HG02588 (cell line): ENCODE data around the gene SP5.
"Not testable (repeated sequence)": the region's sequence is repeated elsewhere in the genome, so short reads cannot be mapped to it uniquely, and the experiment has no call there.

Source experiments
- ATAC-seq: cut with Tn5 transposase; IDR thresholded peaks from one replicate; pipeline ENCODE4 v1.9.1; 2021; ENCODE audit warnings: mild to moderate bottlenecking, moderate library complexity; ENCODE audit not compliant: unreplicated experiment

Gene SP5

DNA sequence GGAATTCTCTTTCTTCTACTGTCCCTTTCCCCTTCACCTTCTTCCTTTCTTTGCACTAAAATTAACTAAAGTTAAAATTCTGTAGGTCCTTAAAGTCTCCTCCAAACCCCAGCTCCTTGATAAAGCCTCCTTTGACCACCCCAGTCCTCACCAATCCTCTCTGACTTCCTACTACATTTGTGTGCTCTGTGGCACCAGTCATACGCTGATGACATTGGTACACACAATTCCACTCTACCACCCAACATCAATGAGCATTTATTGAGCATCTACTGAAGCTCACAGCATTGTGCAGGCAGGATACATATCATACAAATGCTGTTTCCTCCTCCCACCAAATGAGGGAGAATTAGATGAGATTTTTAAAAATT, 4.5 kb upstream of the SP5 start:
- ATAC-seq, result no peak

DNA sequence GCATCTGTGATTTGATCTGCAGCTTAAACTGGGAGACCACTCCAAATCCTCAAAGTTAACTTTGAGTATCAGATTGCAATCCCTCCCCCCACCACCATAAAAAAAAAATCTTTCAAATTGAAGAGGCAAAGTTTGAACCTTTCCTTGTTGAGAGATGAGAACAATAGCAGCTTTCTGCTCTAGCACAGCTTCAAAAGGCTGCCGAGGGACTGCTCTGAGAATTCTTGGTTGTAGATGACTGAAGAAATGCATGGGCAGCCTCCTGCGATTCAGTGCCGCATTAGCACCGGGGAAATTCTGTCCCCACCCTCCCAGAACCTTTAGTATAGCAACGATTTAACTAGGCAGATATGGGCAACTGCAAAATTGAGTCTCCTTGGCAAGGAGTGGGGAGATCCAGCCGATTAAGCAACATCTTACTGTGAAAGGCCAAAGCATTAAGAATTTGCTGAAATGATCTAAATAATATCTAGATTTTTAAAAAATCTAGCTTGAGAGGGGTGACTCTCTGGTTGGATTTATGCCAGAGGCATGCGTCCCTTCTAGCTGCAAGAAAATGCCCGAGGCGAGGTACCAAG, 3.9 kb upstream of the SP5 start:
- no peak for ATAC-seq

DNA sequence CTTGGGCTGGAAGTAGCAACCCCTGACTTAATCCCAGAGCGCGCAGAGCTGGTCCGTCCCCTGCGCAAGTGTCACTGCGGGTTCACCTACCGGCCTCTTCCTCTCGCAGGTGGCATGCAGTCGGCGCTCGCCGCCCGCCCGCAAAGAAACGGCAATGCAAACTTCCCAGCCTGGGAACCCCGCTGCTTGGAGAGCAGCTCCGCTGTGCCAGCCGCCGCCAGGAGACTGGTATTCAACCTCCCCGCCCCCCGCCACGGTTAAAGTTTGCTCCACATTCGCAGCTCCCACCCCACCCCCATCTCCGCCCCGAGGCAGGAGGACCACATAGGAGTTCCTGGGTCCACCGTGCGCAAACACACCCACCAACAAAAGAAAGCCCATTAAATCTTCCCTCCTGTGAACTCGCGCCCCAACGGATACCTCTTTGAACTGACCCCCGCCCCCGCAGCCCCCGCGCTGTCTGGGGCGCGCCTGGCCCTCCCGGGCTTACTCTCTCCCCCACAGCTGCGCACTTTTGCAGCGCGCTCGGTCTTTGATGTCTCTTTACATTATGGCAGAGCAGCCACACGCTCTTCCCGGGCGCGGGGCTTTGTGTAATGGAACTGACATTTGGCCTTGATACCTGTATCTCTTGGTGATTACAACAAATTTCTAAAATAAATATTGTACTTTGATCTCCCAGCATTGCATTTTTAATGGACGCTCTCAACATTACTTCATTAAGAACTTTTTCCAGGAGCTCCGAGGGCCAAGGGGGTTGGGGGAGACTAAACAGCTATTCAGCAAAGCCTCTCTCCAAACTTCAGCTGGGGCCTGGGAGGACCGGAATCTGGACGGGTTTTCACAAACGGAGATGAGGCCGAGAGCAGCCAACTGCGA, 3.1 kb upstream of the SP5 start:
- no peak for ATAC-seq

DNA sequence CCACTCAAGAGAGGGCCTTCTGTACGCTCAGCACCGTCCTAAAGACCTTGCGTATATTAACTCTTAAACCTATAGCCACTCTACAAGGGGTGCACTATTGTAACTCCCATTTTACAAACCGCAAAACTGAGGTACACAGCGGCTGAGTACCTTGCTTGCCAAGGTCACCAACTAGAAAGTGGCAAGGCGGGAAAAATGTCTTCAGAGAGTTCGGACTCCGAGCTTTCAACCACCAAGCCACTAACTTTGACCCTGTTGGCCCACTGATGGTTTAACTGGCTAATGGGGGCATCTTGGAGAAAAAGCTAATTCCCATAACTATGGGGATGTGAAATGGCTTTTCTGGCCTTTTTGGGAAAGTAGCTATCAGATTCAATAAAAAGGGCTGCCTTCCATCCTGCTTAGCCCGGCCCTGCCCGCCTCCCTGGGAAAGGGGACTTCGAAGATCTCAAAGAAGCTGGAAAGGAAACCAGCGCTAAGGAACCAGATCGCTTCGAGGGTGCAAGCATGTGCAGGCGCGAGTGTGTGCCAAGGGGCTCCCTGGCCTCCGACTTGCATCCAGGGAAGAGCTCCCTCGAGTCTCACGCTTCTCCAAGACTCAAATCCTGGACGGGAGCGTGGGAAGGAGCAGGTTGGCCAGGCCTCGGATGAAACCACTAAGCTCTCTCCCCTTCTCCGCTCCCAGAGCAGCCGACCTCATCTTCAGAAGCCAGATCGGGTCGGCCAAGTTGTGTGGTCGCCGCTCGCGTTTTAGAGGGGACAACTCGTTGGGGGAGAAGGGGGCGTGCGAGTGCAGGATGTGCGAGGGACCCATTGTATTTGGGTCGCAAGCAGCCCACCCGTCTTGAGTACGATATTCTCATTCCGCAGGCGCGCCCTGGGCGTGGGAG, 2.2 kb upstream of the SP5 start:
- no peak for ATAC-seq

DNA sequence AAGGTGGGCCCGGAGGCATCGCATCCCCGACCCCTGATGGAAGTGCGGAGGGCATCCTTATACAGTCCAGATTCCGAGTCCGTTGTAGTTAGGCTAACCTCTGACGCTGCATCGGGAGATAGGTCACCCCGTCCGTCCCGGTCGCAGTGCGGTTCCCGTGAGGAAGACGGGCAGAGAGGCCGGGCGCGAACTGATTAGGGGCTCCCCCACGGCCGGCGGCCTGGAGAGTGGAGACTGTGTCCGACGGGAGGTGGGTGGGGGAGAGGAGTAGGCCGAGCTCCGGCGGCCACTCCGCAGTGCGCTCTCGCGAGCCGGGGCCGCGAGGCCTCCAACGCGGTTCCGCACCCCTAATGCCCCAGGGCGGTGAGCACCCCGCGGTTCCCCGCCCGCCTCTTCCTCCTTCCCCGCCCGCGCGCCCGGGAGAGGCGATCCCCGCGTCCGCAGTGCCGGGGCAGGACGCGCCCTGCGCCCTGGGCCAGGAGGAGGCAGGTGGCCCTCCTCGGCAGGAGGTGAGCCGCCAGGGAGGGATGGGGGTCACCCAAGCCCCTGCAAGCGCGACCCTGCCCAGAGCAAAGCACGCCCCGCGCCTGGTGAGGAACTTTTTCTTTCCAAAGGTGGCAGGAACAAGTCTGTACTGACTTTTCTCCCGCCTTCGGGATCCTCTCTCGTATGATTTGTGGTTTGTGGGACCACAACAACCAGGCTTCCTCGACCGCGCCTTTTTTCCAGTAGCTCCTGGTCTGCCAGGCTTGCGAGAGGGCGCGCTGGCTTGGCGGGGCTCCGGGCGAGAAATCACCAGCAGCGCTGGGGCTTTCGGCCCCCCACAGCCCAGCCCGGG, 1.4 kb upstream of the SP5 start:
- no peak for ATAC-seq

DNA sequence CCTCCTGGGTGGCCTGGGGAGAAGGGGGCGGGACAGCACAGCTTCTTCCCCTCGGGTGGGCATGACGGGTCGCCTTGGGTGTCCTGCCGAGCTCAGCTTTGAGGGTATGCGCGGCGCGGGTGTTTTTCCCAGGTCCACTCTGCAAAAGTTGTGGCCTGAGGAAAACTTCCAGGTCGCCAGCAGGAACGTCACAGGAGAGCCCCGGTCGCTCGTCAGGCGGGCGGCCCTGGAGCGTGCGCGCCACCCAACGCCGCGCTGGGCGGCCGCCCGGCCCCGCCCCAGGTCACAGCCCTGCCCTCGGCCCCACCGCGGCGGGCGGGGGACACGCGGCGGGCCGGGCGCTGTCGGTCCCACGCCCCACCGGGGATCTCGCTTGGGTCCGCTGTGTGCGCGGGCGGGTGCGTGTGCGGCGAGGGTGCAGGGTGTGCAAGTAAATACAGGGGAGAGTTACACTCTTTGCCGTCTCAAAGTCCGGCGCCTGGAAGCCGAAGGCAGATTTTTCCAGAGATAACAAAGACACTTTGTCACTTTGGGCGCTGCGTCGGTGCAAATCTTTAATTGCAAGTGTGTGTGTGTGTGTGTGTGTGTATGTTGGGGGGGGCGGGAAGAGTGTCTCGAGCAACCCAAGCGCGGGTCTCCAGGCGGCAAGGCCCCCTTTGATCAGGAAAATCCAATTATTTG, 616 bp upstream of the SP5 start:
- no peak for ATAC-seq

DNA sequence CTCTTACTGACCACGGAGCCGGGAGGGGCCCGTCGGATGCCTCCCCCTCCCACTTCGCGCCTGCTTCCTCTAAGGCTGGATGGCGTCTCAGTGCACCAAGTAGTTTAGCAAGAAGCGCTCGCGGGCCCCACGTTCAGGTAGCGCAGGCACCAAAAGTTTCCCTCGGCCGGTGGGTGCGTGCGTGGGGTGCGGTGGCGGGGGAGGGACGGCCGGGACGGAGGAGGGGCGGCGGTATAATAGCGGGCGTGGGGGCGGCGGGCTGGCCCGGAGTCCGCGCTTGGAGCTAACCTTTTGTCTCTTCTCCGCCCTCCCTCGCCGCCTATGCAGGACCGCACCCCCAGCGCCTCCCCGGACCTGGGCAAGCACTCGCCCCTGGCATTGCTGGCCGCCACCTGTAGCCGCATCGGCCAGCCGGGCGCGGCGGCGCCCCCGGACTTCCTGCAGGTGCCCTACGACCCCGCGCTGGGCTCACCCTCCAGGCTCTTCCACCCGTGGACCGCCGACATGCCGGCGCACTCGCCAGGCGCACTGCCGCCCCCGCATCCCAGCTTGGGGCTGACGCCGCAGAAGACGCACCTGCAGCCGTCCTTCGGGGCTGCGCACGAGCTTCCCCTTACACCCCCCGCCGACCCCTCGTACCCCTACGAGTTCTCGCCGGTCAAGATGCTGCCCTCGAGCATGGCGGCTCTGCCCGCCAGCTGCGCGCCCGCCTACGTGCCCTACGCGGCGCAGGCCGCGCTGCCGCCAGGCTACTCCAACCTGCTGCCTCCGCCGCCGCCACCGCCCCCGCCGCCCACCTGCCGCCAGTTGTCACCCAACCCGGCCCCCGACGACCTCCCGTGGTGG, 1.0 kb downstream of the SP5 start:
- ATAC-seq, result no peak

DNA sequence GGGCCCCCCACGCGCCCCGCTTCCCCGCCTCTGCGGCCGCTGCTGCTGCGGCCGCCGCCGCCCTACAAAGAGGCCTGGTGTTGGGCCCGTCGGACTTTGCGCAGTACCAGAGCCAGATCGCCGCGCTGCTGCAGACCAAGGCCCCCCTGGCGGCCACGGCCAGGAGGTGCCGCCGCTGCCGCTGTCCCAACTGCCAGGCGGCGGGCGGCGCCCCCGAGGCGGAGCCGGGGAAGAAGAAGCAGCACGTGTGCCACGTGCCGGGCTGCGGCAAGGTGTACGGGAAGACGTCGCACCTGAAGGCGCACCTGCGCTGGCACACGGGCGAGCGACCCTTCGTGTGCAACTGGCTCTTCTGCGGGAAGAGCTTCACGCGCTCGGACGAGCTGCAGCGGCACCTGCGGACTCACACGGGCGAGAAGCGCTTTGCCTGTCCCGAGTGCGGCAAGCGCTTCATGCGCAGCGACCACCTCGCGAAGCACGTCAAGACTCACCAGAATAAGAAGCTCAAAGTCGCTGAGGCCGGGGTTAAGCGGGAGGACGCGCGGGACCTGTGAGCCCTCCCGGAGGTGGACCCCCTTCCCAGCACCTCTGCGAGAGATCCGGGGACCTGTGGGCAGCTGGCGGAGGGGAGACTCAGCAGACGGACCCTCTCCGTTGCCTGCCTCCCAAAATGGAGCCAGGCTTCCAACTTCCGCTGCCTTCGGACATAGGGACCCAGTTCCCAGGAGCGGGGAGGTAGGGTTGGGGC, 1.9 kb downstream of the SP5 start:
- ATAC-seq, result no peak

DNA sequence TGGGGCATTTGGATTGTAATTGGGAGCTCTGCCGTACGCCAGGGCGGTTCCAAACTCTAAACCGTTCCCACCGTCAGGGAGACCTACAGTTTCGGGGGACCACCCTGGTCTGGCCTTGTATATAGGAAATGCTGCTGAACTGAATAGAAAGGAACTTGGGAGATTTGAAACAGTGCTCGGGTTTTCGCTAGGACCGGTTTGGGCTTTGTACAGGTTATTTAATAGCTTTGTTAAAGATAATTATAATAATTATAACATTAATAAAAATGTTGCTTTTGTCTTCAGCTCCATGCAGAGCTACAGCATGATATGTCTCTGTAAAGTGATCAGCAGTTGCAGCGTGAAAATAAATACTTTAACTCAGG, 2.4 kb downstream of the SP5 start:
- no peak for ATAC-seq

DNA sequence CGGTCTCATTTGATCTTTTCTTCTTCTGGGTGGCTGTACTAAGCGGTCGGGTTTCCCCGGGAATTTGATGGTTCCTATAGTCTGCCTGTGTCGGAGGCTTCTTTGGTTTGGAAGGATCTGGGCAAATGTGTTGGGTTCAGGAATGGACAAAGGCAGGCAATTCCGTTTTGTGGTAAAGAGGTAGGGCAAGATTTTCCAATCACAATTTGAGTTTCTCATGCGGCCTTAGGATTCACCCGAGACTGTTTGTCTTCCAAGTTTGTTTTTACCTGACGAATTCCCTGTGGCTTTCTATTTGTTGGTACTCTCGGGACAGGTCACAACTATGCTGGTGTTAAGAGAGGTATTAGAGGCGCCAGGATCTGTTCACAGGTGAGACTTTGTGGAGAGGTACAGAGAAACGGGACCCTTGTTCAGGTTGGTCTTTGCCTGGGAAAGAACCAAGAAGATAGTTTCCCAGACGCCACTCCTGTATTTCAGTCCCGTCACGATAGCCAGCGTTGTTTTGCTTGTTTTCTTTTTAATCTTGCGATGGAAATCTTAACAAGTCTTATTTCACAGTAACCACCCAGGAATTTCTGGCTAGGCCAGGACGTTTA, 3.0 kb downstream of the SP5 start:
- ATAC-seq, result no peak

DNA sequence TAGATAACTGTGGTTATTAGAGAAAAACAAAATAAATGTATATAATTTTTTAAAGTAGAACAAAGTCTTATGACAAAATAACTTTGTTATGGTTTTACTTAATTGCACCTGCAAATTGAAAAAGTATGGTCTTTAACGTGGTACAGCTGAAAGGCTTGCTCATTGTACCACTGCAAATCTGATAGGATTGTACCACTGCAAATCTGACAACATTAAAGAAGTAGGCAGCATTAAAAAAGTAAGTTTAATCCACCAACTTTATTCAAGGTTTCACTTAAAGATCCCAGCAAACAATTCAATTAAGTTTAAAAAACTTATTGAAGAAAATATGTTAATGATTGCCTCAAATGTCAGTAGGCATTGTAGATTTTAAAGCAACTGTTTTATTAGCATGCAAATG, 4.7 kb downstream of the SP5 start:
- no peak for ATAC-seq

DNA sequence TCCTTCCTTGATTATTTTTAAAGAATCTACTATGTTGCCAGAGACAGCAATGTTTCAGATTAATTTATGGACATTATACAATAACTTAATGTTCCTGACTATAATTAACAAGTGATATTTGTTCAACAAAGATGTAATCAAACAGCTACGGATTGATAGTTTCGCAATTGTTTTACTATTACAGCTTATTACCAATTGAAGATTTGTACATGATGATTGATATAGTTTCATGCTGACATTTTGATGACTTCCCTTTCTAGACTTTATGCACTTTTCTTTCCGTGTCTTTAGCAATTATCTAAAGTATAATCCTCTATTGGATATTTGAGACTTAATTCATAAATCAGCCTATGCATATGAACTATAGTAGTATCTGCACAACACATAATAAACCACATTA, 6.5 kb downstream of the SP5 start:
- no peak for ATAC-seq

DNA sequence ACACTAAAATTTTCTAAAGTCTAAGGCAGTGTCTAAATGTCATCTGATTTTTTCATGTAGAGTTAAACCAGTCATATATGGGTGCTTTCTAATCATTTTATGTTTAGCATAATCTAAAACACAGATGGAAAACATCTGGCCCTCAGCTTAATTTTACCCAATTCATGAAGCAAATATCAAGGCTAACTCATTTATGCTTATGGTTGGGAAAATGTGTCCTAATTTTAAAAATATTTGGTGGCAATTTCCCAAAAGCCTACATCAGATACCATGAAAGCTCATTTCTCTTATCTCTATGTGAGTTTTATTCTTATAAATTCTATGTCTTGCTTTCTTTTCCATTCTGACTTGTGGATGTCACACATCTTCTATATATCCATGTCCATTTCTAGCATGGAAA, 7.2 kb downstream of the SP5 start:
- ATAC-seq, result no peak

DNA sequence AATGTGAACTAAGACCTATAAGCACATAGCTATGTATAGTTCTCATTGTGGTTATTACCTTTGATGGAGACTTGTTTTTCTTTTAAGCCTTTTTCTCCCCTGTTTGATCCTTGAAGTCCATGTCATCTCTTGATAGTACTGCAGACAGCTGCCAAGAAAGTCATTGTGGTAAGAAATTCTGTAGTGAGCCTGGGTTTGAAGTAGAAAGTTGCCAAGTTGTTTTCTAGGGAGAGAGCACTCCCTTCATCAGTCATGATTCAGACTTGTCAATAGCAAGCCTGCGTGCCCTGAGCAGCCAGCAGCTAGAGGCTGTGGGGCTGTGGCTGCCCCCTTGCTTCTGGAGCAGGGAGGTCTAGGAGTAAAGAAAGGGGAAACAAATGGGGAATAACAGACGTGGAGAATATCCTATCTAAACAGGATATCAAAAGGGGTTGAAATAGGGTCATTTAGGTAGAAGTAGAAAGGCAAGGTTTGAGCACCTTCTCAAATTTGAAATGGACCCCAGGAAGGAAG, 8.4 kb downstream of the SP5 start:
- ATAC-seq, result no peak

DNA sequence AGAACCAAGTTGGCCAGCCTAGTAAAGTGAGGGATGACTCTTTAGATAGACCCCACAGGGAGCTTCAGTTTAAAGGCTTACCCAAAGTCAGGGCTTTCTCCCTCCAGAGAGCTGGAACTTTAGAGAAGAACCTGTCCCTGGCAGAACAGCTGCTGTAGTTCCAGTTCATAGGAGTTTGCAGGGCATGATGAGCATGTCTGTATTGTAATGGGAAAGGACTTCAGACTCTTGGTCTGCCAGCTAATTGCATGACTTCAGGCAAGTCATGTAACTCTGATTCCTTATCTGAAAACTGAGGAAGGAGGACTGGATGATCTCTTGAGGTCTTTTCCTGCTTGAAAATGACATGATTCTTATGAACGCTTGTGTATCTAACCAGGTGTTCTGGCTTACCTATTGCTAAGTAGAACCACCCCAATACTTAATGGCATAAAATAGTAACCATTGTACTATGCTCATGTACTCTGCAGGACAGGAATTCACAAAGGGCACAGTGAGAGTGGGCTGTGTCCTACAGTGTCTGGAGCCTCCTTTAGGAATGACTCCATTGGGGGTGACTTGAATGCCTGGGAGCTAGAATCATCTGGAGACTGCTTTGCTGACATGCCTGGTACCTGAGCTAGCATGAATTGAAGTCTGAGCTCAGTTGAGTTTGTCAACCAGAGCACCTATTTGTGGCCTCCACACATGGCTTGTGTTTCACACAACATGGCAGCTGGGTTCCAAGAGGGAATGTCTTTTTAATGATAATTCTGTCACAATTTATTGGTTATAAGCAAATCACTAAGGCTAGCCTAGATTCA, 18.9 kb downstream of the SP5 start:
- ATAC-seq, result no peak

DNA sequence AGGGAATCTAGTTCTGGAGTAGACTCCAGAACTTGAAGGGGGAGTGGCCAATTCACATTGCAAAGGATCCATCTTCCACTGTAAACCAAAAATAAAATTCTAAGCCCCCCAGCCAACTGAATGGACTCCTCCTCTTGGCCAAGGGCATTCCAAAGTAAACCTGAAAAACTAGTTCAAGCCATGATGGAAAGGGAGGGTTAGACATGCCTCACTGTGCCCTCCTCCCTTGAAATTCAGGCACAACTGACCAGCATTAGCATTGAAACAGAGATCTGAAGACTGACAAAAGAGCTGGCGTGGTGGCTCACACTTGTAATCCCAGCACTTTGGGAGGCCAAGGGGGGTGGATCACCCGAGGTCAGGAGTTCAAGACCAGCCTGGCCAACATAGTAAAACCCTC, 19.5 kb downstream of the SP5 start:
- ATAC-seq, result not testable (repeated sequence)

DNA sequence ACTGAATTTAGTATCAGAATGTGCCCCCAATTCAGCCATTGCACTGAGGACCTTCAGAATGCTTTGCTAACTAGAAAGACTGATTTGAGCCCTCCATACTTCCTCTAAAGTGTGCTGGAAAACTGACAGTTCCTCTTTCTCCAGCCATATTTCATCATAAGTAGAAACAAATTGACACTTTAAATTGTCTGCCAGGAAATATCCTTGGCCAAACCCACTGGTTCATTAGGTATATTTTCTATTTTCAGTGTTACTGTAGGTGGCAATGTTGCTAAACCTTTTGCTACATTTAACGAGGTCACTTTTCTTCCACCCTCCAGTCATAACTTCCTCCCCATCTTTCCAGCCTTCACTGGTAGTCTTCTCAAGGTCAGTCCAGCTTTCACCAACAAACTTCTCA, 21.5 kb downstream of the SP5 start:
- no peak for ATAC-seq
